GM10847 (cell line): ENCODE data around the gene BST1.

Experiments
- POLR2A ChIP-seq: IDR thresholded peaks from 2 replicates; pipeline ENCODE4 v1.6.1; 2011; ENCODE audit not compliant: insufficient read length; ENCODE audit errors: extremely low read depth

BST1 gene

GRCh38 chr4:15771216-15772058 lies 68.6 kb downstream of the BST1 start:
- TF ChIP-seq POLR2A, result no peak

DNA sequence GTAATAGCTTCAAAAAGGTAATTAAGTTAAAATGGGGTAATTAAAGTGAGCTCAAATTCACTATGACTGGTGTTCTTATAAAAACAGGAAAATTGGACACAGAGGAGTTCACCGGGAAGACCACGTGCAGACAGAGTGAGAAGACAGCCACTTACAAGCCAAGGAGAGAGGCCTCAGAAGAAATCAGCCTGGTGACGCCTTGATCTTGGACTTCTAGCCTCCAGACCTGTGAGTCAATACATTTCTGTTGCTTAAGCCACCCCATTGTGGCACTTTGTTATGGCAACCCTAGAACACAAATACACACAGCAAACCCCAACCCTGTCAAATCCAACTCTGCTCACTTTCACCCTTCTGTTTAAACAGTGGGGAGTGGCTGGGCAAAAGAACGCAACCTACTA lies 71.2 kb downstream of the BST1 start:
- TF ChIP-seq POLR2A, result no peak

DNA sequence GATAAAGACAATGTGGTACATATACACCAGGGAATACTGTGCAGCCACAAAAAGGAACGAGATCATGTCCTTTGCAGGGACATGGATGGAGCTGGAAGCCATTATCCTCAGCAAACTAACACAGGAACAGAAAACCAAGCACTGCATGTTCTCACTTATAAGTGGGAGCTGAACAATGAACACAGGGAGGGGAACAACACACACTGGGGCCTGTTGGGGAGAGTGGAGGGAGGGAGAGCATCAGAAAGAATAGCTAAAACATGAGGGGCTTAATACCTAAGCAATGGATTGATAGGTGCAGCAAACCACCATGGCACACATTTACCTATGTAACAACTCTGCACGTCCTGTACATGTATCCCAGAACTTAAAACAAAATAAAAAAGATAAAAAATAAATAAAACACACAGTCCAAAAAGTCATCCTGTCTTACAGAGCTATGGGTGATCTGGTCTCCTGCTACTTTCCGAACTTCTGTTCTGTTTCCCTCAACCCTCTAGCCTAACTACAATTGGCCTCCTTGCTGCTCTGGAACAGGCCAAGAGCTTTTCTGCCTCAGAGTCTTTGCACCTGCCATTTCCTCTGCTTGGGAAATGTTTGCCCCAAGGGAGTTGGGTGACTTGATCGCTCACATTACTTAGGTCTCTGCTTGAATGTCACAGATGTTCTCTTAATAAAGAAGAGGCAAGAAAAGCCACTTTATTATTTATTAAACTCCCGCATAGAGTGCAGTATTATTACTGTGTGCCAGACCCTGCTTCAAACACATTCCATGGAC lies 74.2 kb downstream of the BST1 start:
- TF ChIP-seq POLR2A, result no peak

GRCh38 chr4:15777697-15778288 lies 74.9 kb downstream of the BST1 start:
- no peak for TF ChIP-seq POLR2A

GRCh38 chr4:15778289-15779241 lies 75.7 kb downstream of the BST1 start, which contains the start of gene CD38:
TSS of gene CD38 (plus strand) at chr4:15778328. CDS start at chr4:15778415, 87 bp downstream.
- peak; percentile 65 for TF ChIP-seq POLR2A

GRCh38 chr4:15779306-15779705 lies 76.4 kb downstream of the BST1 start:
- TF ChIP-seq POLR2A, result no peak

- TF ChIP-seq POLR2A, result no peak
Observed at GRCh38 chr4:15779809-15780208, 76.9 kb downstream of the BST1 start.

- no peak for TF ChIP-seq POLR2A
Observed at GRCh38 chr4:15781427-15782095, 78.7 kb downstream of the BST1 start.
